ENCODE measurements around the gene CLCN3.

DNA sequence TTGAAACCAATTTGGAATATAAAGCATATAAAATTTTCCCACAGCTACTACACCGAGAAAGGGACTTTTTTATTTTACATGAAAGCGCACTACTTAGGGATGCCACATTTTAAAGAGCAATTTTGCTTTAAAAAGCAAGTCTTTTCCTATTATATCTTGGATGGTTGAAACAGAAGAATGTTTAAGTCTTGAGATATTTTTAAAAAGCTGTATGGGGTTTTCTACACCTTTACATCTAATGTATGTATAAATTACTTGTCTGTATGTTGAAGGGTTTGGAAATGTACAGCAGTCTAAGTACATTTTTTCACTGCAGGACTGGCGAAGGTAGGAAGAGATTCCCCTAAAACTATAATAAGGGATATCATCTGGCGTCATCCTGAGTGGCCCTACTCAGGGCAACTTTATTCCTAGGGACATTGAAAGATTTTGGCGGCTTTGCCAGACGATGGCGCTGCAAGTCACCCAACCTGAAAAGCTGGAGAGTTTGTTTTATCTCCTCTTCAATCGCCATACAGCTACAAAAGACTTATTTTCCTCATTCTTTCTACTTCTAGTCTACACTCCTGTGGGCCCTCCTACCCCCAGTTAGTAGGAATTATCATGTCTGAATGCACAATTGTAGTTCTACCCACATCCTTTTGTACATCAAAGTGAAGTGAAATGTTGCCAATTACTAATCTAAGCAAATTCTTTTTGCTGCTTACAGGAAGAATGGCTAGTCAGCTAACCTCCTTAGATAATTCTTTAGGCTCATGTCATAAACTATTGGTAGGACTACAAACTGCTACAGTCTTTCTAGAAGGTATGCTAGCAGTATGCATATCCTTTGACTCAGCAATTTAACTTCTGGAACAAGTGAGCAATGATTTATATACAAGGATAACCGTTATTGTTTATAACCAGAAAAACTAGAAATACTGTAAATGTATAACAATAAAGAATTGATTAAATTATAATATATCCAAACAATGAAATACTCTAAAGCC is 7.2 kb upstream of the CLCN3 start:
- no peak for TF ChIP-seq POLR2A (IDR thresholded peaks at IDR 0.05; ENCODE audit: low read depth, low read length)
- no peak for TF ChIP-seq POLR2AphosphoS5 (IDR thresholded peaks at IDR 0.05; ENCODE audit: low read depth, low read length)

All from GM12892 (cell line).